22Rv1 (cell line): ENCODE measurements around the gene CAMSAP1.

Experiments
- ZFX ChIP-seq: fragments of 450-650 bp; IDR thresholded peaks from 2 replicates; pipeline ENCODE4 v1.6.1; 2017; ENCODE audit warnings: antibody characterized with exemption, borderline replicate concordance
- TF ChIP-seq, protein P1 (sequence below): fragments of 450-650 bp; IDR thresholded peaks from 2 replicates; pipeline ENCODE4 v1.5.1; 2017; ENCODE audit warnings: mild to moderate bottlenecking

DNA sequence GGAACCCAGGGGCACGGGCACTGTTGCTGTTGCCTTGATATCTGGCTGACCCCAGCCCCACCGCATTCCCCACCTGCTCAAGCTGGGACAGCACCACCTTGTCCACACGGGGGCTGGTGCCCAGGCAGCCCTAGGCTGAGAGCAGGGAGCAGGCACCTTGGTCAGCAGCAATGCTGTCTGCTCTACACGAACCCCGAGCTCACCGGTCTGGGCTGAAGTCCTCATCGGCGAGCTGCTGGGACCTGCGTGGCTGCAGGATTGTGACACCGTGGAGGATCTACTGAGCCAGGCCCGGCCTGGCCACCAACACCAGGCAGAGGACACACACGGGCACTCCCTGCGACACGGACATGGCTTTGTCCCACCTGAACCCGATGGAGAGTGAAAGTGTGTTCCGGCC lies 127.3 kb downstream of the CAMSAP1 start:
- TF ChIP-seq, protein P1, sequence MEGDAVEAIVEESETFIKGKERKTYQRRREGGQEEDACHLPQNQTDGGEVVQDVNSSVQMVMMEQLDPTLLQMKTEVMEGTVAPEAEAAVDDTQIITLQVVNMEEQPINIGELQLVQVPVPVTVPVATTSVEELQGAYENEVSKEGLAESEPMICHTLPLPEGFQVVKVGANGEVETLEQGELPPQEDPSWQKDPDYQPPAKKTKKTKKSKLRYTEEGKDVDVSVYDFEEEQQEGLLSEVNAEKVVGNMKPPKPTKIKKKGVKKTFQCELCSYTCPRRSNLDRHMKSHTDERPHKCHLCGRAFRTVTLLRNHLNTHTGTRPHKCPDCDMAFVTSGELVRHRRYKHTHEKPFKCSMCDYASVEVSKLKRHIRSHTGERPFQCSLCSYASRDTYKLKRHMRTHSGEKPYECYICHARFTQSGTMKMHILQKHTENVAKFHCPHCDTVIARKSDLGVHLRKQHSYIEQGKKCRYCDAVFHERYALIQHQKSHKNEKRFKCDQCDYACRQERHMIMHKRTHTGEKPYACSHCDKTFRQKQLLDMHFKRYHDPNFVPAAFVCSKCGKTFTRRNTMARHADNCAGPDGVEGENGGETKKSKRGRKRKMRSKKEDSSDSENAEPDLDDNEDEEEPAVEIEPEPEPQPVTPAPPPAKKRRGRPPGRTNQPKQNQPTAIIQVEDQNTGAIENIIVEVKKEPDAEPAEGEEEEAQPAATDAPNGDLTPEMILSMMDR, result no peak
- TF ChIP-seq ZFX, result no peak
